Smooth muscle cell (in vitro differentiated cells): ENCODE measurements around the gene TMEM41B. TPM values are rescaled to one million over a fixed set of nuclear protein-coding genes. Genes with fewer than 3 reads are reported as not detected.

Source experiments
- DNase-seq: peaks from one replicate; lab custom pipeline; 2025; ENCODE audit not compliant: unreplicated experiment; lab: John Stamatoyannopoulos, UW
- H2AFZ ChIP-seq: fragments of 200-600 bp; sonication (generic); 2 replicates; pipeline ENCODE4 v1.6.0; 2016; ENCODE audit warnings: antibody characterized with exemption, low read depth, mild to moderate bottlenecking
- H3F3A ChIP-seq: fragments of 200-600 bp; sonication (generic); 2 replicates; pipeline ENCODE4 v1.6.0; 2017; ENCODE audit warnings: antibody characterized with exemption, low read depth
- H3K27ac ChIP-seq: fragments of 200-600 bp; sonication (generic); 2 replicates; pipeline ENCODE4 v1.5.1; 2016; ENCODE audit warnings: low read depth, mild to moderate bottlenecking
- H3K27me3 ChIP-seq: fragments of 200-600 bp; sonication (generic); 2 replicates; pipeline ENCODE4 v1.6.1; 2016; ENCODE audit warnings: low read depth, mild to moderate bottlenecking
- H3K36me3 ChIP-seq: fragments of 200-600 bp; sonication (generic); 2 replicates; pipeline ENCODE4 v1.5.1; 2016; ENCODE audit warnings: low read depth
- H3K4me1 ChIP-seq: fragments of 200-600 bp; sonication (generic); 2 replicates; pipeline ENCODE4 v1.5.1; 2016; ENCODE audit warnings: low read depth
- H3K4me2 ChIP-seq: fragments of 200-600 bp; sonication (generic); 2 replicates; pipeline ENCODE4 v1.6.0; 2016; ENCODE audit warnings: mild to moderate bottlenecking
- H3K4me3 ChIP-seq: fragments of 200-600 bp; sonication (generic); 2 replicates; pipeline ENCODE4 v1.5.1; 2016; ENCODE audit warnings: mild to moderate bottlenecking
- H3K79me2 ChIP-seq: fragments of 200-600 bp; sonication (generic); 2 replicates; pipeline ENCODE4 v1.6.0; 2016; ENCODE audit warnings: low read depth, mild to moderate bottlenecking
- H3K9ac ChIP-seq: fragments of 200-600 bp; sonication (generic); 2 replicates; pipeline ENCODE4 v1.6.0; 2016; ENCODE audit warnings: low read depth
- H3K9me3 ChIP-seq: fragments of 200-600 bp; sonication (generic); replicated peaks from 2 replicates; pipeline ENCODE4 v1.5.1; 2016; ENCODE audit warnings: low read depth
- H4K20me1 ChIP-seq: fragments of 200-600 bp; sonication (generic); 2 replicates; pipeline ENCODE4 v1.6.0; 2016; ENCODE audit warnings: low read depth
- CTCF ChIP-seq: fragments of 200-600 bp; sonication (generic); IDR thresholded peaks from 2 replicates; pipeline ENCODE4 v1.5.1; 2017; ENCODE audit warnings: borderline replicate concordance, mild to moderate bottlenecking, antibody characterized with exemption; ENCODE audit not compliant: insufficient read depth, poor library complexity, severe bottlenecking
- WGBS: methylation state at CpG from one replicate; pipeline ENCODE4 v1.1.7; 2016; ENCODE audit warnings: low lambda C conversion rate; 5-methylcytosine and 5-hydroxymethylcytosine counted together
- polyA plus RNA-seq: library from polyadenylated mRNA; unstranded; fragments of >200 nt; fragmentation: Nextera tagmentation; extraction: Ambion mirVana; gene quantifications from 2 replicates; pipeline ENCODE4 v1.2.1, GENCODE V29; 2016
- total RNA-seq: library from RNA; depleted of rRNA; stranded (reverse); fragments of >200 nt; gene quantifications from 2 replicates; pipeline ENCODE4 v1.2.3, GENCODE V29; 2014

Gene TMEM41B
- total and polyA plus RNA-seq, 2 experiments from 2014 or later: 33.6 to 57.3 TPM

- Histone ChIP-seq H3K27me3 (no peaks in the 10 kb centered on the region), H3K9me3 (no peaks in the 10 kb centered on the region), H3K27ac (no peak overlapping the region), H3K4me2 (no peak overlapping the region), H2AFZ (no peak overlapping the region), H3K4me3 (no peak overlapping the region), H3K9ac (no peak overlapping the region), H3F3A (no peaks in the 10 kb centered on the region), H3K79me2 (peaks cover 88% of the 10 kb centered on the region), H4K20me1 (peaks cover 66% of the 10 kb centered on the region), H3K4me1 (no peaks in the 10 kb centered on the region), H3K36me3 (no peaks in the 10 kb centered on the region)
- 97% methylated on average over 3 of the region's 3 CpGs for WGBS
- TF ChIP-seq CTCF: no peak
- no peak for DNase-seq
Observed at GRCh38 chr11:9304178-9304577, 10.2 kb downstream of the TMEM41B start.

- Histone ChIP-seq H3K27ac (no peak overlapping the region), H3K36me3 (no peaks in the 10 kb centered on the region), H2AFZ (no peak overlapping the region), H3K4me2 (no peak overlapping the region), H3K4me3 (no peak overlapping the region), H3K9me3 (no peaks in the 10 kb centered on the region), H3K27me3 (no peaks in the 10 kb centered on the region), H3K4me1 (no peaks in the 10 kb centered on the region), H3K79me2 (peaks cover 82% of the 10 kb centered on the region), H3F3A (no peaks in the 10 kb centered on the region), H3K9ac (no peak overlapping the region), H4K20me1 (peaks cover 52% of the 10 kb centered on the region)
- no CpG with 5 or more reads among the region's 3 CpGs for WGBS
- TF ChIP-seq CTCF: no peak
- DNase-seq: no peak
Observed at GRCh38 chr11:9302448-9302847, 11.9 kb downstream of the TMEM41B start.

DNA sequence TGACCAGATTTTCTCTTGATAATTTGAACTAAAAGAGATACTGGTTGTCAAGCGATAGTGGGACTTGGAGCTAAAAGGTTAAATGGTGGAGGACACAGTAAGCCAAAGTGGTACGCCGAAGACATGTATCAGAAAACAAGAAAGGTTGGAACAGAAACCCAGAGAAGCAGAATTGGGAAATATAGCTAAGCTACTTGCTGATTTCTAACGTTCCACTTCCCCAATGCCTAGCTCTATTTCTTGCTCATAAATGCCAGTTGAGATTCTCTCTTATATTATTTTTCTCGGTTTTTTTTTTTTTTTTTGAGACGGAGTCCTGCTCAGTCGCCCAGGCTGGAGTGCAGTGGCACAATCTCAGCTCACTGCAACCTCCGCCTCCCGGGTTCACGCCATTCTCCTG, 12.7 kb downstream of the TMEM41B start:
- no peaks in the 10 kb centered on the region for H3K4me1 ChIP-seq
- H3K79me2 ChIP-seq: peaks cover 79% of the 10 kb centered on the region
- no peaks in the 10 kb centered on the region for H3F3A ChIP-seq
- 96% methylated on average over 7 of the region's 10 CpGs for WGBS
- H3K36me3 ChIP-seq: no peaks in the 10 kb centered on the region
- no peak for DNase-seq
- no peaks in the 10 kb centered on the region for H3K9me3 ChIP-seq
- TF ChIP-seq CTCF: no peak
- no peak overlapping the region for H3K4me2 ChIP-seq
- H2AFZ ChIP-seq: no peak overlapping the region
- no peaks in the 10 kb centered on the region for H3K27me3 ChIP-seq
- no peak overlapping the region for H3K9ac ChIP-seq
- peaks cover 47% of the 10 kb centered on the region for H4K20me1 ChIP-seq
- no peak overlapping the region for H3K4me3 ChIP-seq
- no peak overlapping the region for H3K27ac ChIP-seq

DNA sequence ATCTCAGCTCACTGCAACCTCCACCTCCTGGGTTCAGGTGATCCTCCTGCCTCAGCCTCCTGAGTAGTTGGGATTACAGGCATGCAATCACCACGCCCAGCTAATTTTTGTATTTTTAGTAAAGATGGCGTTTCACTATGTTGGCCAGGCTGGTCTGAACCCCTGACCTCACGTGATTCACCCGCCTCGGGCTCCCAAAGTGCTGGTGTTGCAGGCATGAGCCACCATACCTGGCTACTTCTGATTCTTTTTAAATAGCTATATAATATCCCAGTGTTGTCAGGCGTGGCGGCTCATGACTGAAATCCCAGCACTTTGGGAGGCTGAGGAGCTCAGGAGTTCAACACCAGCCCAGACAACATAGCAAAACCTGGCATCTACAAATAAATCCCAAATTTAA, 20.7 kb downstream of the TMEM41B start:
- H3K79me2 ChIP-seq: peaks cover 32% of the 10 kb centered on the region
- H4K20me1 ChIP-seq: peaks cover 4% of the 10 kb centered on the region
- H3K27ac ChIP-seq: no peak overlapping the region
- WGBS: 97% methylated on average over 7 of the region's 7 CpGs
- H3K9ac ChIP-seq: no peak overlapping the region
- no peak overlapping the region for H3K4me2 ChIP-seq
- no peaks in the 10 kb centered on the region for H3K27me3 ChIP-seq
- H3K9me3 ChIP-seq: no peaks in the 10 kb centered on the region
- no peak overlapping the region for H3K4me3 ChIP-seq
- H3K4me1 ChIP-seq: no peaks in the 10 kb centered on the region
- H3F3A ChIP-seq: no peaks in the 10 kb centered on the region
- DNase-seq: no peak
- H3K36me3 ChIP-seq: no peaks in the 10 kb centered on the region
- no peak for TF ChIP-seq CTCF
- no peak overlapping the region for H2AFZ ChIP-seq
